GM23248 (cell line): ENCODE results near the gene PTOV1.

ENCODE experiments used
- EZH2 ChIP-seq: fragments of 200-600 bp; sonication (generic); IDR thresholded peaks from 2 replicates; pipeline ENCODE4 v1.6.1; 2018; ENCODE audit warnings: antibody characterized with exemption, mild to moderate bottlenecking; ENCODE audit not compliant: insufficient read depth, poor library complexity, severe bottlenecking
- EZH2phosphoT487 ChIP-seq: fragments of 200-600 bp; sonication (generic); IDR thresholded peaks from 2 replicates; pipeline ENCODE4 v1.6.1; 2018; ENCODE audit warnings: antibody characterized with exemption, moderate library complexity, mild to moderate bottlenecking, low read depth; ENCODE audit not compliant: insufficient read depth

DNA sequence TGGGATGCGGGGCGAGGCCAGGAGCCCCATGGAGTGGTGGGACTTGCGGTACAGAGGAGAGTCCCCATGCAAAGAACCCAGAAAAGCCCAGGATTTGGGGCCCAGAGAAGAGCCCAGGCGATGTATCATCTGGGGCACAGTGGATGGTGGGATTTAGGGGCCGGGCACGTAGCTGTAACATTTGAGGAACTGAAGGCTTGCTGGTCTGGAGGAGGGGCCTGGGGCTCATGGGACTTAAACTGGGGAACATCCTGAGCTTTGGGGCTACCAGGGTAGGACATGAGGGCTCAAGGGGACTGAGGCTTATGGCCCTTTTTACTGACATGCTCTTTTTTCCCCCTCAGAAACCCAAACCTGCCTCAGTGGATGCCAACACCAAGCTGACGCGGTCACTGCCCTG lies 19.4 kb upstream of the PTOV1 start:
- TF ChIP-seq EZH2 (no peak), EZH2phosphoT487 (no peak)
